ENCODE measurements around the gene RFT1. TPM values are rescaled to one million over a fixed set of nuclear protein-coding genes. Genes with fewer than 3 reads are reported as not detected.

RFT1 gene, protein sequence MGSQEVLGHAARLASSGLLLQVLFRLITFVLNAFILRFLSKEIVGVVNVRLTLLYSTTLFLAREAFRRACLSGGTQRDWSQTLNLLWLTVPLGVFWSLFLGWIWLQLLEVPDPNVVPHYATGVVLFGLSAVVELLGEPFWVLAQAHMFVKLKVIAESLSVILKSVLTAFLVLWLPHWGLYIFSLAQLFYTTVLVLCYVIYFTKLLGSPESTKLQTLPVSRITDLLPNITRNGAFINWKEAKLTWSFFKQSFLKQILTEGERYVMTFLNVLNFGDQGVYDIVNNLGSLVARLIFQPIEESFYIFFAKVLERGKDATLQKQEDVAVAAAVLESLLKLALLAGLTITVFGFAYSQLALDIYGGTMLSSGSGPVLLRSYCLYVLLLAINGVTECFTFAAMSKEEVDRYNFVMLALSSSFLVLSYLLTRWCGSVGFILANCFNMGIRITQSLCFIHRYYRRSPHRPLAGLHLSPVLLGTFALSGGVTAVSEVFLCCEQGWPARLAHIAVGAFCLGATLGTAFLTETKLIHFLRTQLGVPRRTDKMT
- total RNA-seq (ENCODE audit: low replicate concordance): 17.0 and 17.2 TPM in 2 replicates

DNA sequence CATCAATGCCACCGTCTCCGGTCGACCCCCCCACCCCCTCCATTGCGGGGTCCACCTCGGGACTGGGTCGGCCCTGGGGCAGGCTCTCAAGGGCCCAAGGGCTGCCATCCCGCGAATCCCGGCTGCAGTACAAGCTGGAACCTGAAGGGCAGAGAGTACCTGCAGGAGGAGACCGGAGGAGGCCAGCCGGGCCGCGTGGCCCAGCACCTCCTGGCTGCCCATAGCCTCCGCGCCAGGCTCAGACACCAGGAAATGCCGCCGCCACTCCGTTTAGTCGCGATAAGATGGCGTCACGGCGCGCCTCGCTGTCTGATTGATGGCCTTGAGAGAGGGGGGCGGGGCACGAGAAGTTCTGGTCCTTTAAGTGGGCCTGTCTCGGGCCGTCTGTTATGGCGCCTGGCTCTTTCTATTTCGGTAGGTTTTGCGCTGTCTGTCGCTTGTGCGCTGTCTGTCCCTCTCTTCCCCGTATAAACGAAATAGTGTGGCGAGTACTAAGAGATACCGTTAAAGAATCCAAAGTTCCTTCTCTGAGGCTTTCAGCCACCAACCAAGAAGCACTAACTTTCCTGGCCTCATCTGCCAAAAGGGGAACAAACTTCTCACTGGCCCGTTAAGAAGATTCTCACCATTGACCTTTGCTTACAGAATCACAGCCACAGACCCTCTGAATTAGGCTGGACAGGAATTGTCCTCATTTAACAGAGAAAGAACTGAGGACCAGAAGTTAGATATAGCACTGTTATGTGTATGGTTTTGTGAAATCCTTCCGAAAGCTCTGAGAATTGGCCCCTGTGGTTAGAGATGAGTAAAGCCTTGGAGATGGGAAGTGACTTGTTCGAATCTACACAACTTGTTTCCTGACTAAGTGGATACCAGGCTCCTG, at the start of gene RFT1:
Gene RFT1, minus strand, starts transcription at position 257 of the 883 bp plus-strand sequence. Its CDS starts 35 bp downstream, at position 222.
- peak within 1 kb of the TSS; percentile 92 for H3K4me3 Mint-ChIP-seq
- peak; percentile 98 for DNase-seq (ENCODE audit: low spot score)
- Histone ChIP-seq H3K36me3 (no peaks in the 10 kb centered on the region), H3K4me3 (peak within 1 kb of the TSS; percentile 96), H3K27me3 (no peaks in the 10 kb centered on the region), H3K9ac (peak within 1 kb of the TSS; percentile 98), H3K4me1 (peaks cover 6% of the 10 kb centered on the region), H3K4me2 (peak within 1 kb of the TSS; percentile 82), H3K79me2 (ENCODE audit: low read depth) (peaks cover 25% of the 10 kb centered on the region), H2AFZ (replicated peaks) (peak within 1 kb of the TSS; percentile 80), H3F3A (ENCODE audit: low read depth) (no peaks in the 10 kb centered on the region), H3K9me3 (ENCODE audit: low read depth) (no peaks in the 10 kb centered on the region), H4K20me1 (ENCODE audit: low read depth) (no peaks in the 10 kb centered on the region), H3K27ac (peak within 1 kb of the TSS; percentile 46)
- H3K4me1 Mint-ChIP-seq: peaks cover 14% of the 10 kb centered on the region
- H3K36me3 Mint-ChIP-seq: no peaks in the 10 kb centered on the region
- H3K27me3 Mint-ChIP-seq (ENCODE audit: insufficient read depth, low read depth): peaks cover 5% of the 10 kb centered on the region
- TF ChIP-seq EZH2phosphoT487 (IDR thresholded peaks at IDR 0.05): no peak
- TF ChIP-seq, protein P1, sequence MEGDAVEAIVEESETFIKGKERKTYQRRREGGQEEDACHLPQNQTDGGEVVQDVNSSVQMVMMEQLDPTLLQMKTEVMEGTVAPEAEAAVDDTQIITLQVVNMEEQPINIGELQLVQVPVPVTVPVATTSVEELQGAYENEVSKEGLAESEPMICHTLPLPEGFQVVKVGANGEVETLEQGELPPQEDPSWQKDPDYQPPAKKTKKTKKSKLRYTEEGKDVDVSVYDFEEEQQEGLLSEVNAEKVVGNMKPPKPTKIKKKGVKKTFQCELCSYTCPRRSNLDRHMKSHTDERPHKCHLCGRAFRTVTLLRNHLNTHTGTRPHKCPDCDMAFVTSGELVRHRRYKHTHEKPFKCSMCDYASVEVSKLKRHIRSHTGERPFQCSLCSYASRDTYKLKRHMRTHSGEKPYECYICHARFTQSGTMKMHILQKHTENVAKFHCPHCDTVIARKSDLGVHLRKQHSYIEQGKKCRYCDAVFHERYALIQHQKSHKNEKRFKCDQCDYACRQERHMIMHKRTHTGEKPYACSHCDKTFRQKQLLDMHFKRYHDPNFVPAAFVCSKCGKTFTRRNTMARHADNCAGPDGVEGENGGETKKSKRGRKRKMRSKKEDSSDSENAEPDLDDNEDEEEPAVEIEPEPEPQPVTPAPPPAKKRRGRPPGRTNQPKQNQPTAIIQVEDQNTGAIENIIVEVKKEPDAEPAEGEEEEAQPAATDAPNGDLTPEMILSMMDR (IDR thresholded peaks at IDR 0.05): peak; percentile 25
- peak within 1 kb of the TSS; percentile 97 for H3K27ac Mint-ChIP-seq
- H3K9me3 Mint-ChIP-seq: no peaks in the 10 kb centered on the region

DNA sequence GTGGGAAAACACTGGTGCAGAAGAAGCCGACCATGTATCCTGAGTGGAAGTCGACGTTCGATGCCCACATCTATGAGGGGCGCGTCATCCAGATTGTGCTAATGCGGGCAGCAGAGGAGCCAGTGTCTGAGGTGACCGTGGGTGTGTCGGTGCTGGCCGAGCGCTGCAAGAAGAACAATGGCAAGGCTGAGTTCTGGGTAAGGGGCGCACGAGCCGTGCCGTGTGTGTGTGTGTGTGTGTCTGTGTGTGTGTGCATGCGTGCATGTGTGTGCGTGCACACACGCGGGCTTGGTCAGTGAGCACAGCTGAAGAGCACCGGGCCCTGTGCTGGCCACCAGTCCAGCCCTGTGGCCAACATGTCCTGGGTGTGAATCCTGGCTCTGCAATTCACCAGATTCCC, 49.3 kb upstream of the RFT1 start:
- DNase-seq (ENCODE audit: low spot score): no peak
- Histone ChIP-seq H3K27ac (no peak overlapping the region), H3F3A (ENCODE audit: low read depth) (no peaks in the 10 kb centered on the region), H3K27me3 (no peaks in the 10 kb centered on the region), H3K36me3 (no peaks in the 10 kb centered on the region), H3K4me1 (peaks cover 6% of the 10 kb centered on the region), H4K20me1 (ENCODE audit: low read depth) (no peaks in the 10 kb centered on the region), H2AFZ (replicated peaks) (no peak overlapping the region), H3K79me2 (ENCODE audit: low read depth) (no peaks in the 10 kb centered on the region), H3K4me3 (no peak overlapping the region), H3K4me2 (no peak overlapping the region), H3K9me3 (ENCODE audit: low read depth) (no peaks in the 10 kb centered on the region), H3K9ac (no peak overlapping the region)
- TF ChIP-seq EZH2 (IDR thresholded peaks at IDR 0.05) (no peak), EZH2phosphoT487 (IDR thresholded peaks at IDR 0.05) (no peak)
- TF ChIP-seq, protein P1 (IDR thresholded peaks at IDR 0.05): no peak
- no peak overlapping the region for H3K4me3 Mint-ChIP-seq
- H3K27ac Mint-ChIP-seq: peak overlapping the region; percentile 66
- H3K9me3 Mint-ChIP-seq: no peaks in the 10 kb centered on the region
- H3K4me1 Mint-ChIP-seq: peaks cover 12% of the 10 kb centered on the region
- H3K36me3 Mint-ChIP-seq: no peaks in the 10 kb centered on the region
- peaks cover 4% of the 10 kb centered on the region for H3K27me3 Mint-ChIP-seq (ENCODE audit: insufficient read depth, low read depth)

DNA sequence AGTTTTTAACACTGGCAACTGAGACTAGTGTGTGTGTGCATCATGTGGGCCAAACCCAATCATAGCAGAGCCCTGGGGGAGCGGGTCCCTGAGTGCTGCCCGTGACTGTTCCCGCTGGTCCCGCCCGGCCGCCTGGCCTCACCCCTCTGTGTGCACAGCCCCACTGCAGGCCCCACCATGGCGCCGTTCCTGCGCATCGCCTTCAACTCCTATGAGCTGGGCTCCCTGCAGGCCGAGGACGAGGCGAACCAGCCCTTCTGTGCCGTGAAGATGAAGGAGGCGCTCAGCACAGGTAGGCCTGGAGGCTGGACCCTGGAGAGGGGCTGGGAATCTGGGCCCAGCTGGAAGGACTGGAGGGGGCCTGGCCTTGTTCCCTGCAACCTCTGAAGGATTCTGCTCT, 48.0 kb upstream of the RFT1 start:
- Histone ChIP-seq H2AFZ (replicated peaks) (no peak overlapping the region), H3K9me3 (ENCODE audit: low read depth) (no peaks in the 10 kb centered on the region), H3K27ac (no peak overlapping the region), H3K79me2 (ENCODE audit: low read depth) (no peaks in the 10 kb centered on the region), H3K4me1 (peaks cover 6% of the 10 kb centered on the region), H3K27me3 (no peaks in the 10 kb centered on the region), H3K36me3 (no peaks in the 10 kb centered on the region), H3K4me3 (no peak overlapping the region), H3K9ac (no peak overlapping the region), H3K4me2 (no peak overlapping the region), H3F3A (ENCODE audit: low read depth) (no peaks in the 10 kb centered on the region), H4K20me1 (ENCODE audit: low read depth) (no peaks in the 10 kb centered on the region)
- Mint-ChIP-seq H3K27ac (no peak overlapping the region), H3K9me3 (no peaks in the 10 kb centered on the region), H3K36me3 (no peaks in the 10 kb centered on the region), H3K27me3 (ENCODE audit: insufficient read depth, low read depth) (peaks cover 1% of the 10 kb centered on the region), H3K4me3 (no peak overlapping the region), H3K4me1 (peaks cover 12% of the 10 kb centered on the region)
- no peak for DNase-seq (ENCODE audit: low spot score)
- TF ChIP-seq, protein P1 (IDR thresholded peaks at IDR 0.05): no peak

All from neural progenitor cell (in vitro differentiated cells).